NT2/D1 (cell line): ENCODE results near the gene XIRP2.

ENCODE experiments used
- SUZ12 ChIP-seq: IDR thresholded peaks from 2 replicates; pipeline ENCODE4 v1.6.1; 2011; ENCODE audit not compliant: insufficient read length, insufficient read depth; ENCODE audit errors: extremely low read depth
- YY1 ChIP-seq: IDR thresholded peaks from 2 replicates; pipeline ENCODE4 v1.6.1; 2011; ENCODE audit not compliant: insufficient read length, insufficient read depth
- ZNF274 ChIP-seq: IDR thresholded peaks from 2 replicates; pipeline ENCODE4 v1.6.1; 2011; ENCODE audit warnings: mild to moderate bottlenecking, low read depth, low read length

GRCh38 chr2:167140767-167141166 is 252.5 kb downstream of the XIRP2 start:
- TF ChIP-seq ZNF274 (no peak), SUZ12 (no peak), YY1 (no peak)
